ENCODE measurements around the gene GAS2L3. TPM values are rescaled to one million over a fixed set of nuclear protein-coding genes. Genes with fewer than 3 reads are reported as not detected.

Gene GAS2L3
- total RNA-seq, 1 experiment from 2014 or later, result 47.4 TPM

GRCh38 chr12:100591979-100592378 lies 18.5 kb downstream of the GAS2L3 start:
- Histone ChIP-seq H3K27me3 (ENCODE audit: control insufficient read depth, insufficient read depth, low read length) (no peaks in the 10 kb centered on the region), H3K27ac (ENCODE audit: low read length) (no peak overlapping the region), H3K9me3 (ENCODE audit: control insufficient read depth, insufficient read depth, low read depth, low read length) (peaks cover 3% of the 10 kb centered on the region; the same call in 1 of the 2 replicates), H3K4me3 (ENCODE audit: low read depth in 2 of 2, low read length in 2 of 2) (no peak overlapping the region), H3K36me3 (ENCODE audit: control insufficient read depth, insufficient read depth, low read length) (no peaks in the 10 kb centered on the region), H3K4me1 (ENCODE audit: control insufficient read depth, insufficient read depth, low read length) (peaks cover 18% of the 10 kb centered on the region)
- ATAC-seq (peak; percentile 72; the same call in 1 of the 2 replicates), DNase-seq (ENCODE audit: low read depth, low spot score) (no peak)
- BruUV-seq (replicated peaks), result no TSS peak
- intact Hi-C loops (cut with micrococcal nuclease; ENCODE audit: unreplicated experiment), result no loop called here
- POLR2A ChIA-PET, result interaction anchor here (0.7 kb wide), 1 partner anchor 18 kb away, joined by 6 read pairs; the partner anchor contains the start of gene GAS2L3
- CTCF ChIA-PET, result no interaction called here
- in situ Hi-C loops (cut with HindIII; ENCODE audit: low pct_unique_long_range_greater_than_20kb, low sequenced_read_pairs), result no loop called here
- TF ChIP-seq CTCF (IDR thresholded peaks at IDR 0.05) (no peak), POLR2AphosphoS5 (IDR thresholded peaks at IDR 0.05; ENCODE audit: low read depth, low read length) (no peak), TCF7L2 (IDR thresholded peaks at IDR 0.05; ENCODE audit: low read depth, low read length) (peak; percentile 81)

GRCh38 chr12:100593490-100593889 lies 20.0 kb downstream of the GAS2L3 start:
- ChIA-PET POLR2A (interaction anchor here (0.6 kb wide), 1 partner anchor 436 kb away, joined by 4 read pairs; no protein-coding TSS in a partner anchor), CTCF (no interaction called here)
- intact Hi-C loops (cut with micrococcal nuclease; ENCODE audit: unreplicated experiment), result no loop called here
- no TSS peak for BruUV-seq (replicated peaks)
- no peaks in the 10 kb centered on the region for H3K9me3 ChIP-seq (ENCODE audit: control insufficient read depth, insufficient read depth, low read depth, low read length)
- in situ Hi-C loops (cut with HindIII; ENCODE audit: low pct_unique_long_range_greater_than_20kb, low sequenced_read_pairs), result no loop called here
- H3K4me1 ChIP-seq (ENCODE audit: control insufficient read depth, insufficient read depth, low read length), result peaks cover 18% of the 10 kb centered on the region
- peak overlapping the region; percentile 66 for H3K27ac ChIP-seq (ENCODE audit: low read length)
- no peaks in the 10 kb centered on the region for H3K27me3 ChIP-seq (ENCODE audit: control insufficient read depth, insufficient read depth, low read length)
- DNase-seq (ENCODE audit: low read depth, low spot score) (no peak), ATAC-seq (no peak)
- H3K36me3 ChIP-seq (ENCODE audit: control insufficient read depth, insufficient read depth, low read length), result no peaks in the 10 kb centered on the region
- no peak for TF ChIP-seq POLR2AphosphoS5 (IDR thresholded peaks at IDR 0.05; ENCODE audit: low read depth, low read length)
- TF ChIP-seq REST (IDR thresholded peaks at IDR 0.05; ENCODE audit: insufficient read depth in 1 of 2, low read depth in 2 of 2, low read length in 1 of 2), result no peak
- TF ChIP-seq TCF7L2 (IDR thresholded peaks at IDR 0.05; ENCODE audit: low read depth, low read length), result no peak
- TF ChIP-seq CTCF (IDR thresholded peaks at IDR 0.05), result no peak
- TF ChIP-seq SIN3A (IDR thresholded peaks at IDR 0.05; ENCODE audit: borderline replicate concordance, insufficient read depth, low read depth, low read length), result no peak
- no peak overlapping the region for H3K4me3 ChIP-seq (ENCODE audit: low read depth in 2 of 2, low read length in 2 of 2)

Measured in Panc1 (cell line).